HG03432 (cell line): ENCODE measurements around the gene SPANXN5.
"Not testable (repeated sequence)": the region's sequence is repeated elsewhere in the genome, so short reads cannot be mapped to it uniquely, and the experiment has no call there.

Experiments
- ATAC-seq: cut with Tn5 transposase; IDR thresholded peaks from one replicate; pipeline ENCODE4 v1.9.1; 2021; ENCODE audit warnings: mild to moderate bottlenecking, moderate library complexity; ENCODE audit not compliant: unreplicated experiment

Gene SPANXN5

GRCh38 chrX:52797327-52797726, at the start of gene SPANXN5:
Gene SPANXN5 (minus strand): TSS chrX:52797427. CDS start chrX:52797348, 79 bp downstream.
- ATAC-seq, result not testable (repeated sequence)

GRCh38 chrX:52843619-52844018, 46.4 kb upstream of the SPANXN5 start:
- ATAC-seq, result not testable (repeated sequence)

- no peak for ATAC-seq
Measured at GRCh38 chrX:52839137-52839536, 41.9 kb upstream of the SPANXN5 start.

GRCh38 chrX:52830551-52830950, 33.3 kb upstream of the SPANXN5 start:
- no peak for ATAC-seq

- no peak for ATAC-seq
Measured at GRCh38 chrX:52824608-52825007, 27.4 kb upstream of the SPANXN5 start.

GRCh38 chrX:52821079-52821760, 24.0 kb upstream of the SPANXN5 start:
- peak; percentile 62 for ATAC-seq

GRCh38 chrX:52819788-52820187, 22.6 kb upstream of the SPANXN5 start:
- ATAC-seq, result no peak

GRCh38 chrX:52811065-52811625, 13.9 kb upstream of the SPANXN5 start, which contains the start of gene XAGE5:
Gene XAGE5 (plus strand): TSS chrX:52811287. CDS start chrX:52812567, 1,280 bp downstream.
- ATAC-seq, result no peak

- ATAC-seq, result not testable (repeated sequence)
Measured at GRCh38 chrX:52804876-52805275, 7.6 kb upstream of the SPANXN5 start.

- not testable (repeated sequence) for ATAC-seq
Measured at GRCh38 chrX:52773504-52773903, 23.7 kb downstream of the SPANXN5 start.

GRCh38 chrX:52765983-52766382, 31.2 kb downstream of the SPANXN5 start:
- ATAC-seq, result not testable (repeated sequence)

- ATAC-seq, result not testable (repeated sequence)
Measured at GRCh38 chrX:52750952-52751351, 46.3 kb downstream of the SPANXN5 start, which contains the start of gene SSX2B. Gene SSX2B (plus strand): TSS chrX:52751252. CDS start chrX:52752681, 1,429 bp downstream.
